Measurements from ENCODE around the gene ZNF562. TPM values are rescaled to one million over a fixed set of nuclear protein-coding genes. Genes with fewer than 3 reads are reported as not detected.

The ZNF562 gene
- total RNA-seq, 1 donor from 2014 or later: 26.2 TPM

- H3K36me3 Mint-ChIP-seq (ENCODE audit: low read depth, unreplicated experiment): no peaks in the 10 kb centered on the region
- no peaks in the 10 kb centered on the region for H3K79me2 ChIP-seq (ENCODE audit: insufficient read depth, low read length)
- no peak overlapping the region for H3K27ac Mint-ChIP-seq (ENCODE audit: unreplicated experiment)
- no peak overlapping the region for H3K4me3 Mint-ChIP-seq (ENCODE audit: unreplicated experiment)
- H3K9ac ChIP-seq (ENCODE audit: low read length): no peak overlapping the region
- no peaks in the 10 kb centered on the region for H3K27me3 Mint-ChIP-seq (ENCODE audit: low read depth, unreplicated experiment)
- H3K9me3 ChIP-seq (ENCODE audit: insufficient read depth, low read depth, low read length): peaks cover 3% of the 10 kb centered on the region
- H3K27ac ChIP-seq (ENCODE audit: low read depth, low read length): no peak overlapping the region
- no peak for TF ChIP-seq CTCF (IDR thresholded peaks at IDR 0.05; ENCODE audit: insufficient read depth, low read depth, low read length)
- TF ChIP-seq EZH2 (IDR thresholded peaks at IDR 0.05; ENCODE audit: insufficient read depth, low read length): no peak
- peaks cover 32% of the 10 kb centered on the region for H3K9me3 Mint-ChIP-seq (ENCODE audit: unreplicated experiment)
- no peak overlapping the region for H2AFZ ChIP-seq (ENCODE audit: low read depth, low read length)
- FAIRE-seq (no peak), DNase-seq (ENCODE audit: low read depth) (no peak)
- H3K4me2 ChIP-seq (ENCODE audit: low read length): no peak overlapping the region
- H3K4me3 ChIP-seq (ENCODE audit: insufficient read depth, low read depth, low read length): no peak overlapping the region
- no peaks in the 10 kb centered on the region for H3K36me3 ChIP-seq (ENCODE audit: insufficient read depth, low read length)
- H4K20me1 ChIP-seq (ENCODE audit: insufficient read depth, low read length): no peaks in the 10 kb centered on the region
- no peaks in the 10 kb centered on the region for H3K4me1 ChIP-seq (ENCODE audit: insufficient read depth, low read length)
- no peaks in the 10 kb centered on the region for H3K27me3 ChIP-seq (ENCODE audit: insufficient read depth, low read length)
- H3K4me1 Mint-ChIP-seq (ENCODE audit: low read depth, unreplicated experiment): no peaks in the 10 kb centered on the region
These were observed 45.6 kb upstream of the ZNF562 start for GRCh38 chr19:9720541-9720940.

GRCh38 chr19:9711815-9712214 is 36.9 kb upstream of the ZNF562 start:
- H3K27ac Mint-ChIP-seq (ENCODE audit: unreplicated experiment): no peak overlapping the region
- H3K4me1 Mint-ChIP-seq (ENCODE audit: low read depth, unreplicated experiment): no peaks in the 10 kb centered on the region
- no peaks in the 10 kb centered on the region for H3K36me3 Mint-ChIP-seq (ENCODE audit: low read depth, unreplicated experiment)
- Histone ChIP-seq H3K4me1 (ENCODE audit: insufficient read depth, low read length) (no peaks in the 10 kb centered on the region), H4K20me1 (ENCODE audit: insufficient read depth, low read length) (no peaks in the 10 kb centered on the region), H3K36me3 (ENCODE audit: insufficient read depth, low read length) (no peaks in the 10 kb centered on the region), H3K4me2 (ENCODE audit: low read length) (no peak overlapping the region), H3K27me3 (ENCODE audit: insufficient read depth, low read length) (no peaks in the 10 kb centered on the region), H2AFZ (ENCODE audit: low read depth, low read length) (no peak overlapping the region), H3K79me2 (ENCODE audit: insufficient read depth, low read length) (no peaks in the 10 kb centered on the region), H3K4me3 (ENCODE audit: insufficient read depth, low read depth, low read length) (no peak overlapping the region), H3K9ac (ENCODE audit: low read length) (no peak overlapping the region), H3K27ac (ENCODE audit: low read depth, low read length) (no peak overlapping the region), H3K9me3 (ENCODE audit: insufficient read depth, low read depth, low read length) (no peaks in the 10 kb centered on the region)
- DNase-seq (ENCODE audit: low read depth) (no peak), FAIRE-seq (no peak)
- H3K4me3 Mint-ChIP-seq (ENCODE audit: unreplicated experiment): no peak overlapping the region
- H3K9me3 Mint-ChIP-seq (ENCODE audit: unreplicated experiment): peaks cover 15% of the 10 kb centered on the region
- H3K27me3 Mint-ChIP-seq (ENCODE audit: low read depth, unreplicated experiment): no peaks in the 10 kb centered on the region
- TF ChIP-seq CTCF (IDR thresholded peaks at IDR 0.05; ENCODE audit: insufficient read depth, low read depth, low read length): no peak
- no peak for TF ChIP-seq EZH2 (IDR thresholded peaks at IDR 0.05; ENCODE audit: insufficient read depth, low read length)

- no peak for FAIRE-seq
- DNase-seq (ENCODE audit: low read depth): no peak
- Mint-ChIP-seq H3K27ac (ENCODE audit: unreplicated experiment) (no peak overlapping the region), H3K36me3 (ENCODE audit: low read depth, unreplicated experiment) (no peaks in the 10 kb centered on the region), H3K9me3 (ENCODE audit: unreplicated experiment) (peaks cover 19% of the 10 kb centered on the region), H3K4me3 (ENCODE audit: unreplicated experiment) (no peak overlapping the region), H3K27me3 (ENCODE audit: low read depth, unreplicated experiment) (no peaks in the 10 kb centered on the region), H3K4me1 (ENCODE audit: low read depth, unreplicated experiment) (no peaks in the 10 kb centered on the region)
- H3K36me3 ChIP-seq (ENCODE audit: insufficient read depth, low read length): no peaks in the 10 kb centered on the region
- no peaks in the 10 kb centered on the region for H3K4me1 ChIP-seq (ENCODE audit: insufficient read depth, low read length)
- H3K9ac ChIP-seq (ENCODE audit: low read length): no peak overlapping the region
- TF ChIP-seq CTCF (IDR thresholded peaks at IDR 0.05; ENCODE audit: insufficient read depth, low read depth, low read length) (no peak), EZH2 (IDR thresholded peaks at IDR 0.05; ENCODE audit: insufficient read depth, low read length) (no peak)
- H3K27me3 ChIP-seq (ENCODE audit: insufficient read depth, low read length): no peaks in the 10 kb centered on the region
- no peak overlapping the region for H3K4me2 ChIP-seq (ENCODE audit: low read length)
- no peaks in the 10 kb centered on the region for H4K20me1 ChIP-seq (ENCODE audit: insufficient read depth, low read length)
- no peak overlapping the region for H2AFZ ChIP-seq (ENCODE audit: low read depth, low read length)
- H3K79me2 ChIP-seq (ENCODE audit: insufficient read depth, low read length): no peaks in the 10 kb centered on the region
- no peaks in the 10 kb centered on the region for H3K9me3 ChIP-seq (ENCODE audit: insufficient read depth, low read depth, low read length)
- no peak overlapping the region for H3K27ac ChIP-seq (ENCODE audit: low read depth, low read length)
- H3K4me3 ChIP-seq (ENCODE audit: insufficient read depth, low read depth, low read length): no peak overlapping the region
These were observed 34.4 kb upstream of the ZNF562 start for GRCh38 chr19:9709305-9709704.

All from astrocyte (in vitro differentiated cells and primary cell).